Activated naive CD4-positive, alpha-beta T cell treated with anti-CD3 and anti-CD28 coated beads, Interleukin-2, amount 10 ng/mL, durations not matched to agents 7 days and 5 days (primary cell): Measurements from ENCODE around the gene LARGE1.

Experiments used
- CTCF ChIA-PET: fragments of 350-600 bp; sonication (Branson Sonifier 250); formaldehyde crosslinking; loops from one replicate; lab custom pipeline; 2021; ENCODE audit warnings: antibody characterized with exemption; lab: Charles Lee
- DNase-seq: peaks from one replicate; pipeline ENCODE4 v3.0.0-alpha.2; 2020
- H3K27ac Mint-ChIP-seq: one replicate; pipeline ENCODE4 v1.8.0; 2021; ENCODE audit warnings: mild to moderate bottlenecking, moderate library complexity, mixed read lengths
- H3K27me3 Mint-ChIP-seq: one replicate; pipeline ENCODE4 v1.8.0; 2021; ENCODE audit warnings: mild to moderate bottlenecking, mixed read lengths
- H3K36me3 Mint-ChIP-seq: one replicate; pipeline ENCODE4 v1.8.0; 2021; ENCODE audit warnings: mixed read lengths
- H3K4me1 Mint-ChIP-seq: one replicate; pipeline ENCODE4 v1.8.0; 2021; ENCODE audit warnings: mixed read lengths
- H3K4me3 Mint-ChIP-seq: one replicate; pipeline ENCODE4 v1.8.0; 2021; ENCODE audit warnings: mild to moderate bottlenecking, moderate library complexity, mixed read lengths
- H3K9me3 Mint-ChIP-seq: one replicate; pipeline ENCODE4 v1.8.0; 2021; ENCODE audit warnings: mixed read lengths

The LARGE1 gene

GRCh38 chr22:33561149-33561807 lies 359.0 kb downstream of the LARGE1 start:
- peaks cover 33% of the 10 kb centered on the region for H3K9me3 Mint-ChIP-seq
- no peaks in the 10 kb centered on the region for H3K27me3 Mint-ChIP-seq
- H3K4me3 Mint-ChIP-seq, result no peak overlapping the region
- no peak overlapping the region for H3K27ac Mint-ChIP-seq
- H3K36me3 Mint-ChIP-seq, result no peaks in the 10 kb centered on the region
- no peak for DNase-seq
- CTCF ChIA-PET, result no interaction called here
- no peaks in the 10 kb centered on the region for H3K4me1 Mint-ChIP-seq

DNA sequence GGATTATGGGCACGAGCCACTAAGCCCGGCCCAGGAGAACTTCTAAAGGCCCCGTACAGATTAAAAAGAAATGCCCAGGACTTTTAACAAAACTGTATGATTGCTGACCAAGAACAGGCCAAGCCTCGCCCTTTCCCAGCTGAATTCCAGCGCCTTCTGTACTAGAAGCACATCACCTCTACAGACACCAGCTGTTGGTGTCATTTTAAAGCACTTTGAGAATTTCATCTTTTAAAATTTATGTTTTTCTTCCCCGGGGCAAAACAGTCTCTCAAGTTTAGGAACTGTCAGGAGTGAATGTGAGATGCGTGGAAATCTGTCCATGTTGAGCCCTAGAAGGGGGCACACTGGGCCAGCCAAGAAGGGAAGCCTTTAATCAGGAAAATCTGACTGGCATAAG lies 362.4 kb downstream of the LARGE1 start:
- Mint-ChIP-seq H3K4me1 (no peaks in the 10 kb centered on the region), H3K27ac (no peak overlapping the region)
- CTCF ChIA-PET, result no interaction called here

GRCh38 chr22:33555814-33556522 lies 364.3 kb downstream of the LARGE1 start:
- Mint-ChIP-seq H3K36me3 (no peaks in the 10 kb centered on the region), H3K27me3 (no peaks in the 10 kb centered on the region), H3K4me3 (no peak overlapping the region), H3K27ac (no peak overlapping the region), H3K4me1 (no peaks in the 10 kb centered on the region), H3K9me3 (peaks cover 28% of the 10 kb centered on the region)
- CTCF ChIA-PET, result no interaction called here
- no peak for DNase-seq

More for the DNA sequence above, 362.4 kb downstream of the LARGE1 start:
- H3K27me3 Mint-ChIP-seq, result no peaks in the 10 kb centered on the region
- H3K9me3 Mint-ChIP-seq, result peaks cover 38% of the 10 kb centered on the region
- H3K36me3 Mint-ChIP-seq, result no peaks in the 10 kb centered on the region
- no peak for DNase-seq
- no peak overlapping the region for H3K4me3 Mint-ChIP-seq

DNA sequence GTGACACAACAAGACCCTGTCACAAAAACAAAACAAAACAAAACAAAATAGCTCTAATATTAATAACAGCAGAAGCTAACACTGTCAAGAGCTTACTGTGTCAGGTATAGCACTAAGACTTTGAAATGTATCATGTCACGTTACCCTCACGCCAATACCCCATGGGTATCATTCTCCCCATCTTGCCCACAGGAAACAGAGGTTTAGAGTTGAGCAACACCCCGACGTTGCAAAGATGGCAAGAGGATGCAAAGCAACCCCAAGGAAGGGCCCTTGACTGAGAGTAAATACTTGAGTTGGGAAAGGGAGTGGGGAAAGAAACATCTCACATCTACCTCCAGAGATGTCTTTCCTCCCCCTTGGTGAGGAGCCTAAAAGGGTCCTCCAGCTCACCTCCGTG lies 366.8 kb downstream of the LARGE1 start:
- Mint-ChIP-seq H3K4me3 (no peak overlapping the region), H3K27ac (no peak overlapping the region), H3K36me3 (no peaks in the 10 kb centered on the region), H3K9me3 (peaks cover 20% of the 10 kb centered on the region), H3K27me3 (no peaks in the 10 kb centered on the region), H3K4me1 (no peaks in the 10 kb centered on the region)
- CTCF ChIA-PET, result no interaction called here
- DNase-seq, result no peak

DNA sequence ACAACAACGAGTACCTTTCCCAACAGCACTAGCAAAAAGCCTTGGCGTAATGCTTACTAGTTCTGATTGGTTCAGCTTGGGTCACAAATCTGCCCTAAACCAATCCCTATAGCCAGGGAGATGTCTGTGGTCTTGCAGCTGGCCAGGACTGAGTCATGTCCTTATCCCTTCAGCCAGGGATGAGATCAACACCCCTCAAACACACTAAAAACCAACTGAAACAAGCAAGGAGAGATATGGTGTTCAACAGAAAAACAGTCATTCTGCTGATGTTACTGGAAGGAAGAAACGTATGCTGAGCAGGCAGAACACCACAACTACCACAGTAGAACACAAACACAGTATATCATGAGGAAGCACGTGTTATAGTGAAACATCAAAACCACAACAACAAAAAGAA lies 375.6 kb downstream of the LARGE1 start:
- Mint-ChIP-seq H3K9me3 (peaks cover 9% of the 10 kb centered on the region), H3K4me3 (no peak overlapping the region), H3K27ac (no peak overlapping the region), H3K4me1 (no peaks in the 10 kb centered on the region), H3K36me3 (no peaks in the 10 kb centered on the region), H3K27me3 (no peaks in the 10 kb centered on the region)
- CTCF ChIA-PET, result no interaction called here
- no peak for DNase-seq

GRCh38 chr22:33542722-33543121 lies 377.6 kb downstream of the LARGE1 start:
- Mint-ChIP-seq H3K4me1 (no peaks in the 10 kb centered on the region), H3K27me3 (no peaks in the 10 kb centered on the region), H3K4me3 (no peak overlapping the region), H3K9me3 (peaks cover 14% of the 10 kb centered on the region), H3K36me3 (no peaks in the 10 kb centered on the region), H3K27ac (no peak overlapping the region)
- no peak for DNase-seq
- CTCF ChIA-PET, result no interaction called here

GRCh38 chr22:33542153-33542552 lies 378.1 kb downstream of the LARGE1 start:
- peaks cover 14% of the 10 kb centered on the region for H3K9me3 Mint-ChIP-seq
- H3K4me3 Mint-ChIP-seq, result no peak overlapping the region
- no peaks in the 10 kb centered on the region for H3K27me3 Mint-ChIP-seq
- no peak overlapping the region for H3K27ac Mint-ChIP-seq
- H3K4me1 Mint-ChIP-seq, result no peaks in the 10 kb centered on the region
- H3K36me3 Mint-ChIP-seq, result no peaks in the 10 kb centered on the region
- CTCF ChIA-PET, result no interaction called here
- DNase-seq, result no peak

- no peak for DNase-seq
- H3K9me3 Mint-ChIP-seq, result peaks cover 15% of the 10 kb centered on the region
- H3K4me1 Mint-ChIP-seq, result no peaks in the 10 kb centered on the region
- no peak overlapping the region for H3K27ac Mint-ChIP-seq
- H3K4me3 Mint-ChIP-seq, result no peak overlapping the region
- no peaks in the 10 kb centered on the region for H3K36me3 Mint-ChIP-seq
- no peaks in the 10 kb centered on the region for H3K27me3 Mint-ChIP-seq
- CTCF ChIA-PET, result interaction anchor here (1.0 kb wide), 1 partner anchor 38 kb away, joined by 3 read pairs; no protein-coding TSS in a partner anchor
Observed at GRCh38 chr22:33539902-33540751, 380.1 kb downstream of the LARGE1 start.

DNA sequence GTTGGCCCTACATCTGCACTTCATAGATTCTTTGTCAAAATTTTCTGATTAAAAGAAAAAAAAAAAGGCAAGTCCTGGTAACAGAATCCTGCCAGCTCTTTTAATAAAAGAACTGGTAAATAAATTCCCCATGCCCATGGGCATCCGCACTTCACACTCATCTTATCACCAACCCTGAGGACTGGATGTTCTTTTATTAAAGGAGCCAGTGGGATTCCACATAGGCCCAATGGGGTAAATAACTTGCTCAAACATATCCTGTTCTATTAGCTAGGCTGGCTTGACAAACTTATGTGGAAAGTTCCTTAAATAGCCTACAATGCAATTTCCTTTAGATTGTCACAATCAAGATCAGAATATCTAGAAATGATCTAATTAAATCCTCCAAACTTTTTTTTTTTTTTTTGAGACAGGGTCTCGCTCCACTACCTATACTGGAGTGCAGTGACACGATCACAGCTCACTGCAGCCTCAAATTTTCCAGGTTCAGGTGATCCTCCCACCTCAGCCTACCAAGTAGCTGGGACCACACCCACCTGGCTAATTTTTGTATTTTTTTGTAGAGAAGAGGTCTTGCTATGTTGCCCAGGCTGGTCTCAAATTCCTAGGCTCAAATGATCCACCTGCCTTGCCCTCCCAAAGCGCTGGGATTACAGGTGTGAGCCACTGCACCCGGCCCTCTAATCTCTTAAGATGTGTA lies 380.9 kb downstream of the LARGE1 start:
- DNase-seq, result no peak
- no peak overlapping the region for H3K4me3 Mint-ChIP-seq
- H3K27me3 Mint-ChIP-seq, result no peaks in the 10 kb centered on the region
- H3K27ac Mint-ChIP-seq, result no peak overlapping the region
- CTCF ChIA-PET, result interaction anchor here (1.0 kb wide), 1 partner anchor 39 kb away, joined by 3 read pairs; no protein-coding TSS in a partner anchor
- no peaks in the 10 kb centered on the region for H3K4me1 Mint-ChIP-seq
- no peaks in the 10 kb centered on the region for H3K36me3 Mint-ChIP-seq
- H3K9me3 Mint-ChIP-seq, result peaks cover 15% of the 10 kb centered on the region

GRCh38 chr22:33538277-33538885 lies 381.9 kb downstream of the LARGE1 start:
- Mint-ChIP-seq H3K36me3 (no peaks in the 10 kb centered on the region), H3K4me3 (no peak overlapping the region), H3K4me1 (no peaks in the 10 kb centered on the region), H3K9me3 (peaks cover 15% of the 10 kb centered on the region), H3K27ac (no peak overlapping the region), H3K27me3 (no peaks in the 10 kb centered on the region)
- CTCF ChIA-PET, result no interaction called here
- DNase-seq, result no peak

DNA sequence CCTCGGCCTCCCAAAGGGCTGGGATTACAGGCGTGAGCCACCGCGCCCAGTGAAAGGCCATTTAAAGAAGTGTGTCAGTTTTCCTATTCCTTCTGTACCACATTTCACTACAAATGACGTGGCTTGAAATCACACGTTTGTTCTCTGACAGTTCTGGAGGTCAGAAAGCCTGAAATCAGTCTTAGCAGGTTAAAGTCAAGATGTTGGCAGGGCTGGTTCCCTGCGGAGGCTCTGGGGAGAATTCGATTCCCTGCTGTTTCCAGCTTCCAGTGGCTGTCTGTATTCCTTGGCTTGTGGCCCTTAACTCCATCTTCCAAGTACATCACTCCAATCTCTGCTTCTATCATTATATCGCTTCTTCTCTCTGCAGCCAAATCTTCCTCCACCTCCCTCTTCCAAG lies 383.2 kb downstream of the LARGE1 start:
- no peak overlapping the region for H3K27ac Mint-ChIP-seq
- H3K27me3 Mint-ChIP-seq, result no peaks in the 10 kb centered on the region
- CTCF ChIA-PET, result no interaction called here
- H3K4me3 Mint-ChIP-seq, result no peak overlapping the region
- no peak for DNase-seq
- no peaks in the 10 kb centered on the region for H3K4me1 Mint-ChIP-seq
- H3K36me3 Mint-ChIP-seq, result no peaks in the 10 kb centered on the region
- H3K9me3 Mint-ChIP-seq, result peaks cover 16% of the 10 kb centered on the region

GRCh38 chr22:33535937-33536875 lies 384.1 kb downstream of the LARGE1 start:
- Mint-ChIP-seq H3K9me3 (peaks cover 19% of the 10 kb centered on the region), H3K4me1 (no peaks in the 10 kb centered on the region), H3K27me3 (no peaks in the 10 kb centered on the region), H3K36me3 (no peaks in the 10 kb centered on the region), H3K27ac (no peak overlapping the region), H3K4me3 (no peak overlapping the region)
- DNase-seq, result no peak
- CTCF ChIA-PET, result no interaction called here
